ENCODE results near the gene HSD17B7. TPM values are rescaled to one million over a fixed set of nuclear protein-coding genes. Genes with fewer than 3 reads are reported as not detected.
"Not testable (repeated sequence)": the region's sequence is repeated elsewhere in the genome, so short reads cannot be mapped to it uniquely, and the experiment has no call there.

Gene HSD17B7
- total RNA-seq, 2 donors from 2014 or later = 13.3 to 18.1 TPM

GRCh38 chr1:162782671-162783070 lies 7.8 kb upstream of the HSD17B7 start:
- no peak for ATAC-seq
- no peak overlapping the region for H3K27ac Mint-ChIP-seq
- H3K4me3 Mint-ChIP-seq = no peak overlapping the region
- no peaks in the 10 kb centered on the region for H3K4me1 Mint-ChIP-seq
- peaks cover 3% of the 10 kb centered on the region for H3K36me3 Mint-ChIP-seq (ENCODE audit: low read depth)
- no peaks in the 10 kb centered on the region for H3K9me3 ChIP-seq (ENCODE audit: control insufficient read depth, low read length, poor library complexity, severe bottlenecking)
- peaks cover 32% of the 10 kb centered on the region for H3K27me3 Mint-ChIP-seq
- DNase-seq = no peak

- H3K4me1 Mint-ChIP-seq; H3K4me3 Mint-ChIP-seq; H3K27ac Mint-ChIP-seq; DNase-seq; ATAC-seq; H3K36me3 Mint-ChIP-seq (ENCODE audit: low read depth); H3K9me3 ChIP-seq (ENCODE audit: control insufficient read depth, low read length, poor library complexity, severe bottlenecking): not testable (repeated sequence)
- peaks cover 20% of the 10 kb centered on the region for H3K27me3 Mint-ChIP-seq
Observed at GRCh38 chr1:162784926-162785325, 5.6 kb upstream of the HSD17B7 start.

GRCh38 chr1:162788783-162789182 lies 1.7 kb upstream of the HSD17B7 start:
- H3K4me1 Mint-ChIP-seq; ATAC-seq; H3K27ac Mint-ChIP-seq; H3K36me3 Mint-ChIP-seq (ENCODE audit: low read depth); H3K27me3 Mint-ChIP-seq; DNase-seq; H3K4me3 Mint-ChIP-seq; H3K9me3 ChIP-seq (ENCODE audit: control insufficient read depth, low read length, poor library complexity, severe bottlenecking): not testable (repeated sequence)

- H3K27me3 Mint-ChIP-seq; H3K36me3 Mint-ChIP-seq (ENCODE audit: low read depth); DNase-seq; H3K9me3 ChIP-seq (ENCODE audit: control insufficient read depth, low read length, poor library complexity, severe bottlenecking); H3K4me1 Mint-ChIP-seq; ATAC-seq: not testable (repeated sequence)
- Mint-ChIP-seq H3K4me3 (peak overlapping the region; percentile 89), H3K27ac (peak overlapping the region; percentile 92)
Observed at GRCh38 chr1:162790985-162791357, 469 bp downstream of the HSD17B7 start.

- H3K4me1 Mint-ChIP-seq; H3K4me3 Mint-ChIP-seq; H3K27ac Mint-ChIP-seq; DNase-seq; H3K27me3 Mint-ChIP-seq; H3K36me3 Mint-ChIP-seq (ENCODE audit: low read depth); H3K9me3 ChIP-seq (ENCODE audit: control insufficient read depth, low read length, poor library complexity, severe bottlenecking); ATAC-seq: not testable (repeated sequence)
Observed at GRCh38 chr1:162794284-162794683, 3.8 kb downstream of the HSD17B7 start.

GRCh38 chr1:162796617-162797279 lies 6.2 kb downstream of the HSD17B7 start:
- H3K27ac Mint-ChIP-seq; H3K9me3 ChIP-seq (ENCODE audit: control insufficient read depth, low read length, poor library complexity, severe bottlenecking); H3K4me3 Mint-ChIP-seq; ATAC-seq; H3K36me3 Mint-ChIP-seq (ENCODE audit: low read depth); H3K4me1 Mint-ChIP-seq; H3K27me3 Mint-ChIP-seq; DNase-seq: not testable (repeated sequence)

GRCh38 chr1:162799995-162800830 lies 9.7 kb downstream of the HSD17B7 start:
- not testable (repeated sequence) for DNase-seq; H3K36me3 Mint-ChIP-seq (ENCODE audit: low read depth); H3K27ac Mint-ChIP-seq; H3K27me3 Mint-ChIP-seq; H3K4me1 Mint-ChIP-seq; H3K4me3 Mint-ChIP-seq; ATAC-seq; H3K9me3 ChIP-seq (ENCODE audit: control insufficient read depth, low read length, poor library complexity, severe bottlenecking)

GRCh38 chr1:162807503-162807902 lies 17.0 kb downstream of the HSD17B7 start:
- not testable (repeated sequence) for H3K27me3 Mint-ChIP-seq; H3K4me1 Mint-ChIP-seq; H3K4me3 Mint-ChIP-seq; ATAC-seq; H3K9me3 ChIP-seq (ENCODE audit: control insufficient read depth, low read length, poor library complexity, severe bottlenecking); H3K27ac Mint-ChIP-seq; DNase-seq
- H3K36me3 Mint-ChIP-seq (ENCODE audit: low read depth) = peaks cover 13% of the 10 kb centered on the region

GRCh38 chr1:162812357-162812756 lies 21.9 kb downstream of the HSD17B7 start:
- not testable (repeated sequence) for H3K27me3 Mint-ChIP-seq; H3K4me1 Mint-ChIP-seq; DNase-seq; H3K9me3 ChIP-seq (ENCODE audit: control insufficient read depth, low read length, poor library complexity, severe bottlenecking); H3K36me3 Mint-ChIP-seq (ENCODE audit: low read depth); H3K27ac Mint-ChIP-seq; H3K4me3 Mint-ChIP-seq; ATAC-seq

- H3K27me3 Mint-ChIP-seq, H3K27ac Mint-ChIP-seq: not testable (repeated sequence)
Observed at GRCh38 chr1:162818136-162818535, 27.6 kb downstream of the HSD17B7 start.

GRCh38 chr1:162818666-162819065 lies 28.2 kb downstream of the HSD17B7 start:
- not testable (repeated sequence) for ATAC-seq; H3K27me3 Mint-ChIP-seq; DNase-seq; H3K4me3 Mint-ChIP-seq; H3K36me3 Mint-ChIP-seq (ENCODE audit: low read depth); H3K9me3 ChIP-seq (ENCODE audit: control insufficient read depth, low read length, poor library complexity, severe bottlenecking); H3K27ac Mint-ChIP-seq
- peaks cover 11% of the 10 kb centered on the region for H3K4me1 Mint-ChIP-seq

More at GRCh38 chr1:162818136-162818535, 27.6 kb downstream of the HSD17B7 start:
- ATAC-seq; H3K36me3 Mint-ChIP-seq (ENCODE audit: low read depth); H3K9me3 ChIP-seq (ENCODE audit: control insufficient read depth, low read length, poor library complexity, severe bottlenecking); DNase-seq; H3K4me3 Mint-ChIP-seq: not testable (repeated sequence)
- peaks cover 11% of the 10 kb centered on the region for H3K4me1 Mint-ChIP-seq

GRCh38 chr1:162822391-162823200 lies 32.1 kb downstream of the HSD17B7 start:
- peak overlapping the region; percentile 56 for H3K27ac Mint-ChIP-seq
- H3K36me3 Mint-ChIP-seq (ENCODE audit: low read depth) = no peaks in the 10 kb centered on the region
- H3K4me1 Mint-ChIP-seq = peaks cover 11% of the 10 kb centered on the region
- no peaks in the 10 kb centered on the region for H3K9me3 ChIP-seq (ENCODE audit: control insufficient read depth, low read length, poor library complexity, severe bottlenecking)
- H3K4me3 Mint-ChIP-seq = peak overlapping the region; percentile 80
- ATAC-seq = peak; percentile 41
- DNase-seq = no peak
- peaks cover 27% of the 10 kb centered on the region for H3K27me3 Mint-ChIP-seq

- Mint-ChIP-seq H3K4me3 (peak overlapping the region; percentile 80), H3K27me3 (peaks cover 27% of the 10 kb centered on the region), H3K27ac (no peak overlapping the region), H3K36me3 (ENCODE audit: low read depth) (no peaks in the 10 kb centered on the region), H3K4me1 (peaks cover 11% of the 10 kb centered on the region)
- DNase-seq (no peak), ATAC-seq (no peak)
- no peaks in the 10 kb centered on the region for H3K9me3 ChIP-seq (ENCODE audit: control insufficient read depth, low read length, poor library complexity, severe bottlenecking)
Observed at GRCh38 chr1:162823231-162823630, 32.7 kb downstream of the HSD17B7 start.
